Panc1 (cell line): ENCODE data around the gene ITLN1. TPM values are rescaled to one million over a fixed set of nuclear protein-coding genes. Genes with fewer than 3 reads are reported as not detected.
A peak's percentile ranks its signal among the peaks of the same experiment; 100 is the strongest.
"Not testable (repeated sequence)": the region's sequence is repeated elsewhere in the genome, so short reads cannot be mapped to it uniquely, and the experiment has no call there.

Source experiments
- ATAC-seq: fragments of 200-7000 bp; cut with Tn5 transposase; 2 replicates; pipeline ENCODE4 v1.9.1; 2020; ENCODE audit warnings: mild to moderate bottlenecking, moderate library complexity
- Bru-seq: library from RNA; stranded (reverse); fragments of 400-500 nt; gene quantifications from one replicate; lab custom pipeline; 2021; lab: Mats Ljungman, UMichigan
- BruChase-seq, 2 experiments: library from RNA; stranded (reverse); fragments of 400-500 nt; gene quantifications; one replicate each; lab custom pipeline; 2021; lab: Mats Ljungman, UMichigan
- BruUV-seq: library from RNA; stranded (reverse); fragments of 400-500 nt; replicated peaks from 2 replicates; lab custom pipeline; 2021; lab: Mats Ljungman, UMichigan
- CTCF ChIA-PET: fragments of 300-600 bp; sonication (Branson Sonifier 250); formaldehyde crosslinking; loops from one replicate; lab custom pipeline; 2022; ENCODE audit warnings: antibody characterized with exemption; lab: Charles Lee
- POLR2A ChIA-PET: fragments of 300-600 bp; sonication (Branson Sonifier 250); formaldehyde crosslinking; loops from one replicate; lab custom pipeline; 2022; ENCODE audit warnings: antibody characterized with exemption; lab: Charles Lee
- DNase-seq: peaks from one replicate; pipeline ENCODE4 v3.0.0-alpha.2; 2010; ENCODE audit warnings: low read depth, low spot score
- H3K27ac ChIP-seq: 2 replicates; pipeline ENCODE4 v1.5.1; 2011; ENCODE audit warnings: mild to moderate bottlenecking, low read length, inconsistent platforms
- H3K27me3 ChIP-seq: fragments of 200-500 bp; sonication (Bioruptor generic); 2 replicates; pipeline ENCODE4 v1.6.0; 2014; ENCODE audit warnings: low read length, inconsistent platforms; ENCODE audit not compliant: control insufficient read depth, insufficient read depth
- H3K36me3 ChIP-seq: fragments of 200-500 bp; sonication (Bioruptor generic); 2 replicates; pipeline ENCODE4 v1.5.1; 2014; ENCODE audit warnings: inconsistent platforms, mild to moderate bottlenecking, low read length, moderate library complexity; ENCODE audit not compliant: control insufficient read depth, insufficient read depth
- H3K4me1 ChIP-seq: 2 replicates; pipeline ENCODE4 v1.5.1; 2011; ENCODE audit warnings: inconsistent platforms, mild to moderate bottlenecking, low read length, moderate library complexity; ENCODE audit not compliant: control insufficient read depth, insufficient read depth
- H3K4me3 ChIP-seq, 2 experiments: 2 replicates each; pipeline ENCODE4 v1.5.1; 2011 to 2012; ENCODE audit warnings: low read depth in 2 of 2, low read length in 2 of 2, mild to moderate bottlenecking in 2 of 2, inconsistent platforms in 1 of 2, moderate library complexity in 1 of 2
- H3K9me3 ChIP-seq: fragments of 200-500 bp; sonication (Bioruptor generic); 2 replicates; pipeline ENCODE4 v1.5.1; 2014; ENCODE audit warnings: low read depth, mild to moderate bottlenecking, inconsistent platforms, low read length, moderate library complexity; ENCODE audit not compliant: control insufficient read depth, insufficient read depth
- CTCF ChIP-seq: fragments of 450-650 bp; IDR thresholded peaks from 2 replicates; pipeline ENCODE4 v1.5.1; 2017; ENCODE audit warnings: mild to moderate bottlenecking
- POLR2AphosphoS5 ChIP-seq: IDR thresholded peaks from 2 replicates; pipeline ENCODE4 v1.6.1; 2012; ENCODE audit warnings: mild to moderate bottlenecking, low read depth, low read length, moderate library complexity
- REST ChIP-seq, 2 experiments: IDR thresholded peaks; 2 replicates each; pipeline ENCODE4 v1.6.1; 2011 to 2012; ENCODE audit warnings: low read depth in 2 of 2, control low read depth in 1 of 2, low read length in 1 of 2, mild to moderate bottlenecking in 1 of 2, moderate library complexity in 1 of 2; ENCODE audit not compliant: insufficient read depth in 1 of 2
- SIN3A ChIP-seq: IDR thresholded peaks from 2 replicates; pipeline ENCODE4 v1.6.1; 2012; ENCODE audit warnings: low read depth, mild to moderate bottlenecking, low read length, moderate library complexity, borderline replicate concordance; ENCODE audit not compliant: insufficient read depth
- TCF7L2 ChIP-seq: IDR thresholded peaks from 2 replicates; pipeline ENCODE4 v1.6.1; 2011; ENCODE audit warnings: mild to moderate bottlenecking, low read depth, low read length, inconsistent platforms
- in situ Hi-C: cut with HindIII; loops from 2 replicates; pipeline ENCODE4 v1.10.0; 2016; ENCODE audit warnings: low sequenced_read_pairs, low pct_unique_long_range_greater_than_20kb
- intact Hi-C: fragments of 100-400 bp; cut with micrococcal nuclease; formaldehyde crosslinking; loops from one replicate; pipeline ENCODE4 v1.10.0; 2022; ENCODE audit not compliant: unreplicated experiment
- long read RNA-seq: library from polyadenylated mRNA; unstranded; transcript quantifications from one replicate; pipeline ENCODE4 v2.0.0, GENCODE V29; 2021; ENCODE audit not compliant: unreplicated experiment
- polyA plus RNA-seq: library from polyadenylated mRNA; unstranded; fragments of >200 nt; gene quantifications from one replicate; pipeline ENCODE4 v1.2.1, GENCODE V29; 2012; ENCODE audit warnings: missing spikeins; ENCODE audit not compliant: insufficient read length
- total RNA-seq: library from RNA; stranded (reverse); gene quantifications from one replicate; pipeline ENCODE4 v1.2.1, GENCODE V29; 2021; ENCODE audit not compliant: unreplicated experiment

Gene ITLN1
- not detected for total RNA-seq
- polyA plus RNA-seq = not detected
- Bru-seq, nascent RNA = not detected
- not detected for BruChase-seq, experiment 1, labeled RNA remaining after a 2-hour chase
- not detected for BruChase-seq, experiment 2, labeled RNA remaining after a 6-hour chase
- long read RNA-seq = 0 reads

GRCh38 chr1:160885042-160885441 is at the start of gene ITLN1:
ITLN1 (minus strand) TSS chr1:160885180; CDS start chr1:160884877, 303 bp downstream.
- POLR2A ChIA-PET = no interaction called here
- in situ Hi-C loops (no loop called here), intact Hi-C loops (no loop called here)
- no peak within 1 kb of the TSS for H3K4me3 ChIP-seq
- H3K36me3 ChIP-seq = no peaks in the 10 kb centered on the region
- ATAC-seq (no peak), DNase-seq (no peak)
- no peak within 1 kb of the TSS for H3K27ac ChIP-seq
- no TSS peak for BruUV-seq
- H3K9me3 ChIP-seq = no peaks in the 10 kb centered on the region
- CTCF ChIA-PET = no interaction called here
- no peak for TF ChIP-seq REST (IDR thresholded peaks at IDR 0.05; ENCODE audit: insufficient read depth in 1 of 2, low read depth in 2 of 2, low read length in 1 of 2)
- no peak for TF ChIP-seq SIN3A
- TF ChIP-seq CTCF = no peak
- TF ChIP-seq TCF7L2 = no peak
- no peak for TF ChIP-seq POLR2AphosphoS5
- no peaks in the 10 kb centered on the region for H3K4me1 ChIP-seq
- H3K27me3 ChIP-seq = 0 out of 2 replicates have a peak, but pooled peaks cover 2% of the 10 kb centered on the region

GRCh38 chr1:160933305-160933704 is 48.3 kb upstream of the ITLN1 start:
- CTCF ChIA-PET, H3K4me1 ChIP-seq, in situ Hi-C loops, POLR2A ChIA-PET, H3K9me3 ChIP-seq, H3K27ac ChIP-seq, H3K36me3 ChIP-seq, H3K4me3 ChIP-seq, ATAC-seq, intact Hi-C loops, DNase-seq, BruUV-seq, H3K27me3 ChIP-seq: not testable (repeated sequence)

- H3K4me1 ChIP-seq = no peaks in the 10 kb centered on the region
- intact Hi-C loops (no loop called here), in situ Hi-C loops (no loop called here)
- DNase-seq (peak; percentile 18), ATAC-seq (peak; percentile 71; the same call in 1 of the 2 replicates)
- H3K36me3 ChIP-seq = no peaks in the 10 kb centered on the region
- BruUV-seq = no TSS peak
- no peak for TF ChIP-seq TCF7L2
- no peak for TF ChIP-seq CTCF
- TF ChIP-seq SIN3A = no peak
- no peak for TF ChIP-seq POLR2AphosphoS5
- no peak for TF ChIP-seq REST (IDR thresholded peaks at IDR 0.05; ENCODE audit: insufficient read depth in 1 of 2, low read depth in 2 of 2, low read length in 1 of 2)
- POLR2A ChIA-PET = no interaction called here
- CTCF ChIA-PET = no interaction called here
- no peak overlapping the region for H3K27ac ChIP-seq
- no peak overlapping the region for H3K4me3 ChIP-seq
- H3K27me3 ChIP-seq = no peaks in the 10 kb centered on the region
- no peaks in the 10 kb centered on the region for H3K9me3 ChIP-seq
These were observed 40.8 kb upstream of the ITLN1 start for GRCh38 chr1:160925652-160926244.
